A673 (cell line): ENCODE results near the gene SGCD. TPM values are rescaled to one million over a fixed set of nuclear protein-coding genes. Genes with fewer than 3 reads are reported as not detected.

Source experiments
- BruUV-seq: library from RNA; stranded (reverse); fragments of 400-500 nt; replicated peaks from 2 replicates; lab custom pipeline; 2021; lab: Mats Ljungman, UMichigan
- CTCF ChIA-PET: fragments of 300-600 bp; sonication (Branson Sonifier 250); formaldehyde crosslinking; loops from one replicate; lab custom pipeline; 2022; ENCODE audit warnings: antibody characterized with exemption; lab: Charles Lee
- POLR2A ChIA-PET: fragments of 300-600 bp; sonication (Branson Sonifier 250); formaldehyde crosslinking; loops from one replicate; lab custom pipeline; 2022; ENCODE audit warnings: antibody characterized with exemption; ENCODE audit not compliant: low non-redundant PET; lab: Charles Lee
- DNase-seq: peaks from one replicate; pipeline ENCODE4 v3.0.0-alpha.2; 2015; ENCODE audit warnings: low spot score
- H3K27ac ChIP-seq: fragments of 200-600 bp; sonication (generic); 2 replicates; pipeline ENCODE4 v1.5.1; 2016; ENCODE audit warnings: mixed run types, low read depth, mild to moderate bottlenecking, mixed read lengths, antibody characterized with exemption, low read length; ENCODE audit not compliant: poor library complexity, severe bottlenecking
- H3K27me3 ChIP-seq: fragments of 200-600 bp; sonication (generic); replicated peaks from 2 replicates; pipeline ENCODE4 v1.6.1; 2017; ENCODE audit warnings: mixed run types, low read depth, mild to moderate bottlenecking, mixed read lengths, antibody characterized with exemption, low read length; ENCODE audit not compliant: insufficient read depth, poor library complexity
- H3K36me3 ChIP-seq: fragments of 200-600 bp; sonication (generic); 2 replicates; pipeline ENCODE4 v1.6.1; 2016; ENCODE audit warnings: mixed run types, mild to moderate bottlenecking, mixed read lengths, antibody characterized with exemption, low read length; ENCODE audit not compliant: insufficient read depth, poor library complexity, severe bottlenecking
- H3K4me1 ChIP-seq: fragments of 200-600 bp; sonication (generic); 2 replicates; pipeline ENCODE4 v1.6.1; 2017; ENCODE audit warnings: mixed run types, mild to moderate bottlenecking, mixed read lengths, antibody characterized with exemption, low read length; ENCODE audit not compliant: insufficient read depth, poor library complexity, severe bottlenecking
- H3K4me3 ChIP-seq: fragments of 200-600 bp; sonication (generic); 2 replicates; pipeline ENCODE4 v1.5.1; 2016; ENCODE audit warnings: low read depth, mixed run types, mild to moderate bottlenecking, mixed read lengths, low read length; ENCODE audit not compliant: poor library complexity, severe bottlenecking
- H3K9me3 ChIP-seq: fragments of 200-600 bp; sonication (generic); 2 replicates; pipeline ENCODE4 v1.6.1; 2016; ENCODE audit warnings: mixed run types, low read depth, mild to moderate bottlenecking, mixed read lengths, antibody characterized with exemption, low read length; ENCODE audit not compliant: poor library complexity, severe bottlenecking
- CTCF ChIP-seq: fragments of 300-800, 200-600 bp; sonication (generic); conservative IDR thresholded peaks from 2 replicates; pipeline ENCODE4 v1.5.1; 2017; ENCODE audit warnings: low read depth, mild to moderate bottlenecking, antibody characterized with exemption, low read length, moderate library complexity, mixed read lengths
- EZH2 ChIP-seq: fragments of 200-600 bp; sonication (generic); IDR thresholded peaks from 2 replicates; pipeline ENCODE4 v1.6.1; 2017; ENCODE audit warnings: borderline replicate concordance, low read depth, mild to moderate bottlenecking, mixed read lengths, antibody characterized with exemption, low read length; ENCODE audit not compliant: poor library complexity, severe bottlenecking
- intact Hi-C: fragments of 100-400 bp; cut with micrococcal nuclease; formaldehyde crosslinking; loops from one replicate; pipeline ENCODE4 v1.10.0; 2022; ENCODE audit not compliant: unreplicated experiment
- total RNA-seq: library from RNA; stranded (reverse); gene quantifications from 2 replicates; pipeline ENCODE4 v1.2.3, GENCODE V29; 2021

Gene SGCD
- total RNA-seq, 1 experiment from 2014 or later: 0.17 TPM

- intact Hi-C loops: no loop called here
- H3K4me3 ChIP-seq: no peak overlapping the region
- ChIA-PET CTCF (no interaction called here), POLR2A (no interaction called here)
- no peak overlapping the region for H3K27ac ChIP-seq
- no peak for TF ChIP-seq CTCF
- TF ChIP-seq EZH2: no peak
- no peaks in the 10 kb centered on the region for H3K4me1 ChIP-seq
- no peaks in the 10 kb centered on the region for H3K9me3 ChIP-seq
- no peaks in the 10 kb centered on the region for H3K27me3 ChIP-seq
- no peaks in the 10 kb centered on the region for H3K36me3 ChIP-seq
- no TSS peak for BruUV-seq
- DNase-seq: no peak
These were observed 472.2 kb downstream of the SGCD start for GRCh38 chr5:156799171-156799570.

DNA sequence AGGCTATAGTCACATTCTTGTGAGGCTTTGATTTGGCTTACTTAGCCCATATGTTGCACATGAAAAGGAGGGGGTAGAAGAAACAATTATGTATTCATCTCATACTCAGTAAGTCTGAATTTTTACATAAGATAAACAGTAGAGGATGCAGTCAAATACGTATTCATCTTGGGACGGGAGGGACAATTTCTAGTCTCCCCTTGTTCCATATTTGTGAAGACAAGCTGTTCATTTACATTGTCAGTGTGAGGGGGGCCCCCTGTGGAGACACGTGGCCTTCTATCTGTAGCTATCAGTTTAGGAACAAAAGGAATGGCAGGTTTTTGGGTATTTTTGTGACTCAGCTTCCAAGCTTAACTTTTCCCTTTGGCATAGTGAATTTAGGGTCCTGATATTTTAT is 474.0 kb downstream of the SGCD start:
- Histone ChIP-seq H3K27ac (no peak overlapping the region), H3K9me3 (no peaks in the 10 kb centered on the region), H3K4me1 (no peaks in the 10 kb centered on the region), H3K4me3 (no peak overlapping the region), H3K36me3 (no peaks in the 10 kb centered on the region), H3K27me3 (no peaks in the 10 kb centered on the region)
- DNase-seq: no peak
- ChIA-PET POLR2A (no interaction called here), CTCF (no interaction called here)
- intact Hi-C loops: no loop called here
- TF ChIP-seq CTCF (no peak), EZH2 (no peak)
- no TSS peak for BruUV-seq

DNA sequence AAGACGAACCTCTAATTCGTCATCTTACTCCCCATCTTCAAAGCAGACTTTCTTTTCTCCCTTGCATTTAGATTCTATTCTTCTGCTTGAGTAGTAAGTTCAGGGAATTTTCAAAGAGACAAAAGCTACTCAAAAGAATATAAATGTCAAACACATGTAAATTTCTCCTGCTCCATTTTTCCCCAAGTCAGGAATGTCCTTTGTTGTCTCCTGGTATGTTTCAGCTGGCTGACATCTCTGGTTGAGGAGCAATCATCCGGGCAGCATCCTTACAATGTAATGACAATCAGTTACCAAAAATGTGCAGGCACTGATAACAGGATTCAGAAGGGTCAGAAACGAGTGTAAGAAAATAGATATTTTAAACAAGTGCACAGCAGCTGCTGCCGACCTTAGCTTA is 475.5 kb downstream of the SGCD start:
- H3K9me3 ChIP-seq: no peaks in the 10 kb centered on the region
- intact Hi-C loops: no loop called here
- no peak overlapping the region for H3K4me3 ChIP-seq
- no peaks in the 10 kb centered on the region for H3K36me3 ChIP-seq
- no peak overlapping the region for H3K27ac ChIP-seq
- no peak for DNase-seq
- TF ChIP-seq EZH2: no peak
- no peak for TF ChIP-seq CTCF
- H3K27me3 ChIP-seq: no peaks in the 10 kb centered on the region
- ChIA-PET CTCF (no interaction called here), POLR2A (no interaction called here)
- BruUV-seq: no TSS peak
- no peaks in the 10 kb centered on the region for H3K4me1 ChIP-seq
